HepG2 (cell line): ENCODE results near the gene ITIH1. TPM values are rescaled to one million over a fixed set of nuclear protein-coding genes. Genes with fewer than 3 reads are reported as not detected.

Experiments
- ASH2L ChIP-seq: fragments of 300-600, 200-600 bp; sonication (generic); IDR thresholded peaks from 2 replicates; pipeline ENCODE4 v1.7.0; 2017; ENCODE audit warnings: low read depth, mild to moderate bottlenecking, moderate library complexity, mixed read lengths, low read length; ENCODE audit not compliant: insufficient read length
- BHLHE40 ChIP-seq: IDR thresholded peaks from 2 replicates; pipeline ENCODE4 v1.6.1; 2011; ENCODE audit warnings: low read length, improper control_type of control experiment
- CENPBD1 ChIP-seq: sonication (generic); formaldehyde crosslinking; IDR thresholded peaks from 2 replicates; pipeline ENCODE4 v1.8.0; 2022; ENCODE audit warnings: missing genetic modification reagents, low read depth, mild to moderate bottlenecking, borderline replicate concordance
- FOXA3 ChIP-seq: IDR thresholded peaks from 2 replicates; pipeline ENCODE4 v1.6.1; 2016; ENCODE audit warnings: missing genetic modification reagents, missing compliant biosample characterization
- FOXM1 ChIP-seq: sonication (generic); formaldehyde crosslinking; IDR thresholded peaks from 2 replicates; pipeline ENCODE4 v1.5.0; 2020; ENCODE audit warnings: missing genetic modification reagents
- HNRNPL ChIP-seq: fragments of 200-400 bp; formaldehyde crosslinking; IDR thresholded peaks from 2 replicates; pipeline ENCODE4 v1.6.1; 2017; ENCODE audit warnings: mild to moderate bottlenecking, low read depth, low read length
- MED1 ChIP-seq: sonication (generic); formaldehyde crosslinking; IDR thresholded peaks from 2 replicates; pipeline ENCODE4 v1.4.0; 2020; ENCODE audit warnings: missing genetic modification reagents
- MYNN ChIP-seq: sonication (generic); formaldehyde crosslinking; IDR thresholded peaks from 2 replicates; pipeline ENCODE4 v1.4.0; 2020; ENCODE audit warnings: mild to moderate bottlenecking, low read depth, missing genetic modification reagents
- NFRKB ChIP-seq: fragments of 450-650 bp; IDR thresholded peaks from 2 replicates; pipeline ENCODE4 v1.6.1; 2017
- POLR2A ChIP-seq, 2 experiments: IDR thresholded peaks; 2 replicates each; pipeline ENCODE4 v1.6.1; 2011; ENCODE audit warnings: low read depth in 2 of 2, low read length in 2 of 2, mild to moderate bottlenecking in 1 of 2, moderate library complexity in 1 of 2; ENCODE audit not compliant: insufficient read depth in 1 of 2
- POLR2AphosphoS5 ChIP-seq: IDR thresholded peaks from 2 replicates; pipeline ENCODE4 v1.6.1; 2012; ENCODE audit warnings: low read depth, low read length
- SMARCE1 ChIP-seq: fragments of 450-650 bp; IDR thresholded peaks from 2 replicates; pipeline ENCODE4 v1.6.1; 2017; ENCODE audit warnings: borderline replicate concordance
- SNAPC5 ChIP-seq: sonication (generic); formaldehyde crosslinking; IDR thresholded peaks from 2 replicates; pipeline ENCODE4 v1.8.1; 2023; ENCODE audit warnings: mild to moderate bottlenecking, missing genetic modification reagents, borderline replicate concordance
- TAF1 ChIP-seq: sonication (generic); formaldehyde crosslinking; IDR thresholded peaks from 2 replicates; pipeline ENCODE4 v1.4.0; 2020; ENCODE audit warnings: missing genetic modification reagents
- TBP ChIP-seq: sonication (generic); formaldehyde crosslinking; IDR thresholded peaks from 2 replicates; pipeline ENCODE4 v1.5.0; 2020; ENCODE audit warnings: missing genetic modification reagents
- TCF7 ChIP-seq: sonication (generic); IDR thresholded peaks from 2 replicates; pipeline ENCODE4 v1.6.1; 2016; ENCODE audit warnings: antibody characterized with exemption, low read depth
- TEAD3 ChIP-seq: optimal IDR thresholded peaks from 2 replicates; pipeline ENCODE3; 2016; ENCODE audit warnings: borderline replicate concordance
- ZFY ChIP-seq: sonication (generic); formaldehyde crosslinking; IDR thresholded peaks from 2 replicates; pipeline ENCODE4 v1.4.0; 2020; ENCODE audit warnings: missing genetic modification reagents
- ZNF10 ChIP-seq: sonication (generic); formaldehyde crosslinking; IDR thresholded peaks from 2 replicates; pipeline ENCODE4 v1.4.0; 2020; ENCODE audit warnings: mild to moderate bottlenecking, low read depth, missing genetic modification reagents, borderline replicate concordance
- ZNF12 ChIP-seq: sonication (generic); formaldehyde crosslinking; IDR thresholded peaks from 2 replicates; pipeline ENCODE4 v1.5.0; 2020; ENCODE audit warnings: missing genetic modification reagents
- ZNF124 ChIP-seq: sonication (generic); formaldehyde crosslinking; IDR thresholded peaks from 2 replicates; pipeline ENCODE4 v1.4.0; 2020; ENCODE audit warnings: missing genetic modification reagents
- ZNF335 ChIP-seq: sonication (generic); formaldehyde crosslinking; IDR thresholded peaks from 2 replicates; pipeline ENCODE4 v1.4.0; 2020; ENCODE audit warnings: missing genetic modification reagents
- ZNF337 ChIP-seq: sonication (generic); formaldehyde crosslinking; IDR thresholded peaks from 2 replicates; pipeline ENCODE4 v1.5.1; 2020; ENCODE audit warnings: missing genetic modification reagents, low read depth, mild to moderate bottlenecking, borderline replicate concordance
- ZNF441 ChIP-seq: sonication (generic); formaldehyde crosslinking; IDR thresholded peaks from 2 replicates; pipeline ENCODE4 v1.7.0; 2021; ENCODE audit warnings: missing genetic modification reagents, borderline replicate concordance
- ZNF546 ChIP-seq: sonication (generic); formaldehyde crosslinking; conservative IDR thresholded peaks from 2 replicates; pipeline ENCODE4 v1.8.1; 2023; ENCODE audit warnings: mild to moderate bottlenecking, missing genetic modification reagents
- ZNF574 ChIP-seq: sonication (generic); formaldehyde crosslinking; IDR thresholded peaks from 2 replicates; pipeline ENCODE4 v1.4.0; 2020; ENCODE audit warnings: missing genetic modification reagents
- ZNF616 ChIP-seq: sonication (generic); formaldehyde crosslinking; IDR thresholded peaks from 2 replicates; pipeline ENCODE4 v1.5.0; 2020; ENCODE audit warnings: low read depth, mild to moderate bottlenecking, missing genetic modification reagents
- ZNF672 ChIP-seq: sonication (generic); formaldehyde crosslinking; IDR thresholded peaks from 2 replicates; pipeline ENCODE4 v1.8.1; 2022; ENCODE audit warnings: missing genetic modification reagents
- ZNF713 ChIP-seq: sonication (generic); formaldehyde crosslinking; IDR thresholded peaks from 2 replicates; pipeline ENCODE4 v1.4.0; 2020; ENCODE audit warnings: mild to moderate bottlenecking, missing genetic modification reagents
- ZSCAN22 ChIP-seq: sonication (generic); formaldehyde crosslinking; IDR thresholded peaks from 2 replicates; pipeline ENCODE4 v1.4.0; 2020; ENCODE audit warnings: mild to moderate bottlenecking, missing genetic modification reagents
- polyA plus RNA-seq, 8 experiments: library from polyadenylated mRNA; depleted of rRNA in 3 of 8; stranded (reverse) in 7 of 8; unstranded in 1 of 8; fragments of >200 nt; fragmentation: Illumina TruSeq in 4 of 8; extraction: Trizol in 4 of 8; gene quantifications; 2 replicates each; pipeline versions ENCODE4 v1.2.1 to v1.2.3, GENCODE V29; 2011 to 2016; ENCODE audit warnings: low read depth in 4 of 8, missing spikeins in 1 of 8, mixed read lengths in 1 of 8; ENCODE audit not compliant: insufficient read depth in 1 of 8
- total RNA-seq, 5 experiments: library from RNA; depleted of rRNA; stranded (reverse); fragments of >200 nt; fragmentation: Illumina TruSeq; extraction: Trizol; gene quantifications; 2 replicates each; pipeline ENCODE4 v1.2.3, GENCODE V29; 2016; ENCODE audit warnings: low read depth in 1 of 5

Gene ITIH1
- total and polyA plus RNA-seq, 2 of the 13 experiments (the other 11 are each of a cell fraction or from before 2014, with no cell fraction given), result 12.3 to 19.6 TPM

GRCh38 chr3:52787672-52788625 lies 10.6 kb downstream of the ITIH1 start (continued):
- no peak for TF ChIP-seq ZNF713 (CRISPR knock-in tag)
- no peak for TF ChIP-seq SNAPC5 (CRISPR knock-in tag)
- TF ChIP-seq POLR2A (IDR thresholded peaks at IDR 0.05; ENCODE audit: insufficient read depth in 1 of 2, low read depth in 2 of 2, low read length in 2 of 2), result no peak
- no peak for TF ChIP-seq FOXM1
- TF ChIP-seq ZNF335 (CRISPR knock-in tag), result no peak
- TF ChIP-seq ZSCAN22, result no peak
- TF ChIP-seq MED1 (CRISPR knock-in tag), result peak; percentile 37; the same call in 1 of the 2 replicates
- peak; percentile 10 for TF ChIP-seq TEAD3 (CRISPR knock-in tag)
- TF ChIP-seq NFRKB, result no peak
- TF ChIP-seq POLR2AphosphoS5, result peak; percentile 51
- TF ChIP-seq ZNF124, result no peak
- TF ChIP-seq ZNF441 (CRISPR knock-in tag), result no peak
- TF ChIP-seq SMARCE1, result no peak
- TF ChIP-seq TCF7, result no peak
- peak; percentile 17; the same call in 1 of the 2 replicates for TF ChIP-seq ZFY (CRISPR knock-in tag)
- TF ChIP-seq ZNF10 (CRISPR knock-in tag), result no peak
- TF ChIP-seq MYNN (CRISPR knock-in tag), result no peak
- 0 out of 2 replicates have a peak, but pooled peaks have one; percentile 51 for TF ChIP-seq HNRNPL
- 0 out of 2 replicates have a peak, but pooled peaks have one; percentile 74 for TF ChIP-seq ZNF337 (CRISPR knock-in tag)
- no peak for TF ChIP-seq ZNF616 (CRISPR knock-in tag)
- TF ChIP-seq ZNF12 (CRISPR knock-in tag), result no peak
- no peak for TF ChIP-seq BHLHE40
- no peak for TF ChIP-seq FOXA3 (CRISPR knock-in tag)
- TF ChIP-seq CENPBD1 (CRISPR knock-in tag), result no peak
- no peak for TF ChIP-seq TBP
- TF ChIP-seq TAF1 (CRISPR knock-in tag), result 0 out of 2 replicates have a peak, but pooled peaks have one; percentile 16
- peak; percentile 28 for TF ChIP-seq ASH2L
- no peak for TF ChIP-seq ZNF672 (CRISPR knock-in tag)
- 0 out of 2 replicates have a peak, but pooled peaks have one; percentile 67 for TF ChIP-seq ZNF546 (CRISPR knock-in tag)
- peak; percentile 68; the same call in 1 of the 2 replicates for TF ChIP-seq ZNF574 (CRISPR knock-in tag)
